Lower lobe of right lung (tissue), 2 donors: ENCODE data around the gene LIMA1. TPM values are rescaled to one million over a fixed set of nuclear protein-coding genes. Genes with fewer than 3 reads are reported as not detected.
"Not testable (repeated sequence)": the region's sequence is repeated elsewhere in the genome, so short reads cannot be mapped to it uniquely, and the experiment has no call there.

Experiments
- ATAC-seq, 2 donors: fragments of 200-7000 bp; cut with Tn5 transposase; one replicate each; pipeline ENCODE4 v1.9.1; 2020 to 2022; ENCODE audit warnings: mild to moderate bottlenecking in 2 of 2, moderate library complexity in 2 of 2
- DNase-seq: peaks from one replicate; pipeline ENCODE4 v3.0.0-alpha.2; 2020
- H3K27ac ChIP-seq: fragments of 200-600 bp; one replicate; pipeline ENCODE4 v1.8.0; 2022
- H3K27me3 ChIP-seq: fragments of 200-600 bp; one replicate; pipeline ENCODE4 v1.8.0; 2022; ENCODE audit warnings: low read depth
- H3K36me3 ChIP-seq: fragments of 200-600 bp; one replicate; pipeline ENCODE4 v1.8.0; 2022; ENCODE audit warnings: mild to moderate bottlenecking
- H3K4me1 ChIP-seq: fragments of 200-600 bp; one replicate; pipeline ENCODE4 v1.8.0; 2022
- H3K4me3 ChIP-seq: fragments of 200-600 bp; one replicate; pipeline ENCODE4 v1.8.0; 2022; ENCODE audit warnings: mild to moderate bottlenecking
- H3K9me3 ChIP-seq: fragments of 200-600 bp; one replicate; pipeline ENCODE4 v1.8.0; 2022
- intact Hi-C: fragments of 100-400 bp; cut with DNase I; formaldehyde crosslinking; loops from one replicate; pipeline ENCODE4 v1.11.0; 2022
- total RNA-seq: library from RNA; stranded (reverse); fragmentation: NEBNext Ultra II Directional; extraction: Animal tissue kit (Norgen Biotek cat#: 25700); gene quantifications from one replicate; pipeline ENCODE4 v1.2.1, GENCODE V29; 2021
- TF ChIP-seq, protein P1 (sequence below): fragments of 200-600 bp; IDR thresholded peaks from one replicate; pipeline ENCODE4 v1.8.0; 2022; ENCODE audit warnings: antibody characterized with exemption, mild to moderate bottlenecking
- donor health status: DM: no; HTN: yes; CAD: no; lungs with severe emphysema.

Gene LIMA1
- total RNA-seq, 1 donor from 2014 or later: 76.6 TPM

DNA sequence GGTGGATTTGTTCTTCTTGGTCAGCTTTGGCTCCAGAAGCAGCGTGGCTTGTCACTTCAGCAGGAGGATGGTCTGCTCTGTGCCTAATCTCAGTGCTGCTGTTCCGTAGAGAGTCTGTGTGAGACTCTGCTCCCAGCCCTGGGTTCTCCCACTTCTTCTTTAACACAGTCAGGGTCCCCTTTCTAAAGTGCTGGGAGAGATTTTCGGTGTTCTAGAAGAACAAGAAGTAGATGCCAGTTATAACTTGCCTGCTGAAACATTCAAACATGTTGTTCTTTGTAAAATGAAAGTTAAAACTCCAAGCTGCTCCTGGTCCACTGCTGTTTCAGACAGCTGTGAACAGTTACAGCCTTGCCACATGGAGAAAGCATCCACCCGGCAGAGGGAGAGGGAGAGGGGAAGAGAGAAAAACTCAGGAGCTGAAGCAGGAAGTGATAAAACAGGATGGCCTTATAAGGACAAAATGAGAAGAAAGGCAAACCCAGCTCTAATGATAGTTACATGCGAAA, 61.0 kb downstream of the LIMA1 start:
- Histone ChIP-seq H3K36me3 (peaks cover 5% of the 10 kb centered on the region), H3K27ac (peak overlapping the region; percentile 73), H3K4me1 (peaks cover 31% of the 10 kb centered on the region), H3K9me3 (no peaks in the 10 kb centered on the region), H3K4me3 (peak overlapping the region; percentile 52), H3K27me3 (no peaks in the 10 kb centered on the region)
- TF ChIP-seq, protein P1, sequence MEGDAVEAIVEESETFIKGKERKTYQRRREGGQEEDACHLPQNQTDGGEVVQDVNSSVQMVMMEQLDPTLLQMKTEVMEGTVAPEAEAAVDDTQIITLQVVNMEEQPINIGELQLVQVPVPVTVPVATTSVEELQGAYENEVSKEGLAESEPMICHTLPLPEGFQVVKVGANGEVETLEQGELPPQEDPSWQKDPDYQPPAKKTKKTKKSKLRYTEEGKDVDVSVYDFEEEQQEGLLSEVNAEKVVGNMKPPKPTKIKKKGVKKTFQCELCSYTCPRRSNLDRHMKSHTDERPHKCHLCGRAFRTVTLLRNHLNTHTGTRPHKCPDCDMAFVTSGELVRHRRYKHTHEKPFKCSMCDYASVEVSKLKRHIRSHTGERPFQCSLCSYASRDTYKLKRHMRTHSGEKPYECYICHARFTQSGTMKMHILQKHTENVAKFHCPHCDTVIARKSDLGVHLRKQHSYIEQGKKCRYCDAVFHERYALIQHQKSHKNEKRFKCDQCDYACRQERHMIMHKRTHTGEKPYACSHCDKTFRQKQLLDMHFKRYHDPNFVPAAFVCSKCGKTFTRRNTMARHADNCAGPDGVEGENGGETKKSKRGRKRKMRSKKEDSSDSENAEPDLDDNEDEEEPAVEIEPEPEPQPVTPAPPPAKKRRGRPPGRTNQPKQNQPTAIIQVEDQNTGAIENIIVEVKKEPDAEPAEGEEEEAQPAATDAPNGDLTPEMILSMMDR: peak; percentile 23
- intact Hi-C loops: no loop called here
- DNase-seq: no peak
- peak; percentile 67 to 79 for ATAC-seq

DNA sequence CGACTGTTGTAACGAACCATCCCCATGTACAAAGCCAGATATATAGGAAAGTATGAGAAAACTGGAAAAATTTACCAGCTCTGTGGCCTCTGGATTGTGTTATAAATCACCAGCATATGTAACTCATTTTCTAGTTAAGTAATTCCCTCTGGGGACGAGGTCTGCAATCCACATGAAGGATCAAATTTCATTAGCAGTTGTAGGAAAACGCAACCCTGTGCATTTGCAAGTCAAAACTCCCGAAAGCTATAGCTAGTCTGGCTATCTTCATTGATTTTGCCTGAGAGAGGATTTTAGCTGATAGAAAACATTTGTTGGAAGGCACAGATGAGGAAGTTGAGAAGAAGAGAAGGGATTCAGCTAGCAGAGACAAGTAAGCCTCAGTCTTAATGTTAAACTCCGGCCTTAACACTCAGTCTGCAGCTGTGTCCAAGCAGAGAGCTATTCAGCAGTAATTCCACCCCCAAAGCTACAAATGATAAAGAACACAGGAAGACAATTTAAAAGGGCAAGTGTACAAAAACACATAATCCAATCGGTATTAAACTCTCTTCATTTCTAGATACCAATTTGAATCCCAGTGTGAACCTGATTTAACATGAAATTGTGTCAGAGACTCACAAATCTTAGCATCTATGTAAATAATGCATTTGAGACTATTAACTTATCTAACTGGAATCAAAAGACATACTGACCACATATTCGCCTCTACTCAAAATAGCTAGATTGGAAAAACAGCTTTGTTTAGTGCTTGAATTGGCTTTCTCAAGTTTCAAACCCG, 61.9 kb downstream of the LIMA1 start:
- Histone ChIP-seq H3K4me1 (peaks cover 31% of the 10 kb centered on the region), H3K4me3 (peak overlapping the region; percentile 52), H3K9me3 (no peaks in the 10 kb centered on the region), H3K36me3 (peaks cover 5% of the 10 kb centered on the region), H3K27ac (peak overlapping the region; percentile 73), H3K27me3 (no peaks in the 10 kb centered on the region)
- ATAC-seq (peak; percentile 20 to 46), DNase-seq (no peak)
- intact Hi-C loops: no loop called here
- TF ChIP-seq, protein P1: no peak

DNA sequence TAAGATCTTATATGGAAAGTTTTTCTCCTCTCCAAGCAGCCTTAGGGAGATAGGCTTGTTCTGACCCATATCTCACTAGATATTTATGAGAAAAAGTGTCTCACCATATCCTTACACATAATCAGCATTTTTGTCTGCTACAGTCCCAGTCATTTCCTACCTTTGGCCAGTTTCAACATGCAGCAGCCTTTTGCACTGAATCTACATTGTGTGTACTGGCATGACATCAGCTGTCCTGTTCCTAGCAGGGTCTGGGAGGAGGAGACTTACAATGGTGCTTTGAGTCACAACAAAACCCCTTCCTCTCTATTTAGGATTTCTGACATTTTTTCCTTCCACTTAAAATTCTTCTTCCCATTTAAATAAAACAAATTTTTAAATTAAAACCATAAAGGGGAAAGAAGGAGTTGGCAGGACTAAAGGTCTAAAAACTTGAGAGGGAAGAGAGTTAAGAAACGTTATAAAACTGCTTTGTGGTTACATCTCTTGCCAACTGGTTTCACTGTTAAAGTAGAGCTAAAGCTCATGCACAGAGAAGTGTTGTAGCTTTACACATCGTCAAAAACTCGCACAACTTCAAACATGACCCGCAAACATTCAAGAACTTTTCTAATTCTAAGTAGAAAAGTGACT, 62.8 kb downstream of the LIMA1 start:
- Histone ChIP-seq H3K4me1 (peaks cover 31% of the 10 kb centered on the region), H3K27me3 (no peaks in the 10 kb centered on the region), H3K4me3 (peak overlapping the region; percentile 52), H3K9me3 (no peaks in the 10 kb centered on the region), H3K27ac (peak overlapping the region; percentile 73), H3K36me3 (peaks cover 10% of the 10 kb centered on the region)
- ATAC-seq (peak; percentile 31 to 34), DNase-seq (no peak)
- intact Hi-C loops: no loop called here
- TF ChIP-seq, protein P1: no peak

DNA sequence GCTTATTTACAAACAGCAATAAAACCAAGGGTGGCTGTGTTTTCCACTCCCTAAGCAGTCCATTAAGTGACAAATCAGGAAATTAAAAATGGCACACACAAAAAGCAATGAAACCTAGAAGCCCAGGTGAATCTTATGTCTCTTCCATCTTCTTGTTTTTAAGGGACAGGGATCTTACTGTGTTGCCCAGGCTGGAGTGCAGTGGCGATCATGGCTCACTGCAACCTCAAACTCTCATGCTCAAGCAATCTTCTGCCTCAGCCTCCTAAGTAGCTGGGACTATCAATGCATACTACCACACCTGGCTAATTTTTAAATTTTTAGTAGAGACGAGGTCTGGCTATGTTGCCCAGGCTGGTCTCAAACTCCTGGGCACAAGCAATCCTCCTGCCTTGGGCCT, 63.8 kb downstream of the LIMA1 start:
- peak overlapping the region; percentile 52 for H3K4me3 ChIP-seq
- H3K27ac ChIP-seq: peak overlapping the region; percentile 73
- intact Hi-C loops: no loop called here
- no peaks in the 10 kb centered on the region for H3K27me3 ChIP-seq
- peaks cover 32% of the 10 kb centered on the region for H3K4me1 ChIP-seq
- H3K9me3 ChIP-seq: no peaks in the 10 kb centered on the region
- ATAC-seq (no peak), DNase-seq (no peak)
- TF ChIP-seq, protein P1: no peak
- peaks cover 13% of the 10 kb centered on the region for H3K36me3 ChIP-seq

DNA sequence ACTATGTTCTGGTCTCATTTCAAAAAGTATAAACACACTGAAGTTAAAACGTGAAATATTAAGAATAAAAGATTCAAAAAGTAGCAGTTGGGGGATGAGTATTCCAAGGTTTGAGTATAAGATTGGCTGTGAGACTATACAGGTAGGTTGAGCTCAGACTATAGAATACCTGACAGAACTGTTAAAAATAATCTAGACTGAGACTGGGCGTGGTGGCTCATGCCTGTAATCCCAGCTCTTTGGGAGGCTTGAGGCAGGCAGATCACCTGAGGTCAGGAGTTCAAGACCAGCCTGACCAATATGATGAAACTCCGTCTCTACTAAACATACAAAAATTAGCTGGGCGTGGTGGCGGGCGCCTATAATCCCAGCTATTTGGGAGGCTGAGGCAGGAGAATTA, 64.3 kb downstream of the LIMA1 start:
- H3K27ac ChIP-seq, ATAC-seq, H3K4me3 ChIP-seq, DNase-seq, intact Hi-C loops, H3K9me3 ChIP-seq, H3K27me3 ChIP-seq: not testable (repeated sequence)
- Histone ChIP-seq H3K36me3 (peaks cover 17% of the 10 kb centered on the region), H3K4me1 (peaks cover 37% of the 10 kb centered on the region)

DNA sequence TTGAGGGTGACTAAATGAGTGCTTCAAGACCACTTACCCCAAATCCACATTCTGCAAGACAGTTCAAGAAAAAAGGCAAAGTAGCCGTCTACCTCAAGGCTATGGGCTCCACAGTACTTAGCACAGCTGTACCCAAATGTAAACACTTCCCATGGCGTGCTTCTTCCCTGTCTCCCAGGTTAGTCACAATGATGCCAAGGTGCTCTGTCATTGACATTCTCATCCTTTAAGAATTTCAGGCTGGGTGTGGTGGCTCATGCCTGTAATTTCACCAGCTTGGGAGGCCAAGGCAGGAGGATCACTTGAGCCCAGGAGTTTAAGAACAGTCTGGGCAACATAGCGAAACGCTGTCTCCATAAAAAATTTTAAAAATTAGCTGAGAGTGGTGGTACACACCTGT, 64.9 kb downstream of the LIMA1 start:
- Histone ChIP-seq H3K27me3 (no peaks in the 10 kb centered on the region), H3K4me3 (no peak overlapping the region), H3K36me3 (peaks cover 17% of the 10 kb centered on the region), H3K4me1 (peaks cover 38% of the 10 kb centered on the region), H3K27ac (no peak overlapping the region), H3K9me3 (no peaks in the 10 kb centered on the region)
- ATAC-seq (no peak), DNase-seq (no peak)
- intact Hi-C loops: no loop called here
- TF ChIP-seq, protein P1: no peak
